HG03060 (cell line): ENCODE data around the gene DEFB114.
"Not testable (repeated sequence)": the region's sequence is repeated elsewhere in the genome, so short reads cannot be mapped to it uniquely, and the experiment has no call there.

Experiments used
- ATAC-seq: cut with Tn5 transposase; IDR thresholded peaks from one replicate; pipeline ENCODE4 v1.9.1; 2021; ENCODE audit warnings: low read depth, moderate number of reproducible peaks; ENCODE audit not compliant: unreplicated experiment

Gene DEFB114, protein sequence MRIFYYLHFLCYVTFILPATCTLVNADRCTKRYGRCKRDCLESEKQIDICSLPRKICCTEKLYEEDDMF

DNA sequence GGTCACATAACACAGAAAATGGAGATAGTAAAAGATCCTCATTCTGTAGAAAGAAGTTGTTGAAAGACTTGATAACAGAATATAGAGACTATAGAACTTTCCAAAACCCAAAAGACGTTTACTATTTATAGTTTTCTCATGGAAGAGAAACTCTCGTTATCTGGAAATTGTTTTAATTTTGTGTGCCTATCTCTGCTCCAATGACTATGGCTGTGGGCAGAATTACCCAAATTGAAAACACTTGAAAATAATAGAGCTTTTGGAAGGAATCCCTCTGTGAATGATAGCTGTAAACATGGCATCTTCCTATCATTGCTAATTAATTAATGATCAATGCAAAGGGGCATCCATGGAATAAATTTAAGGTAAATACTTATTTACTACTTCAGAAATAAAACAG lies at the start of gene DEFB114:
Gene DEFB114, minus strand, starts transcription at position 101 of the 400 bp plus-strand sequence. Its CDS starts 59 bp downstream, at position 42.
- no peak for ATAC-seq

DNA sequence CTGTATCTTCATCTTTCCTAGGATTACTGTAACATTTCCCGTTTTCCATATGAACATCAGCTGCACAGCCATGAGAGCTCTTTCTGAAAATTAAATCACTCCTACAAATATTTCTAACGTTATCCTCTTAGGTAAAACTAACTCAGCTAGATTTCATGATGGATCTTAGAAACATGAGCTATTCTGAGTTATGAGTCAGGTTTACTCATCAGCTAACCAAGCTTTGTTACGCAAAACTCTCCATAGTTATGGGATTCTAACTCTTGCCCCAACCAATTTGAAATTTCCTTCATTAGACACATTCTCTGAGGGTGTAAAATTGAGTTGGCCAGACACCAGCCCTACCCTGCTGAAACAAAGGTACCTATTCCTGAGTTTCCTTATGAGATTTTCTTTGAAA lies 43.9 kb upstream of the DEFB114 start:
- ATAC-seq = no peak

DNA sequence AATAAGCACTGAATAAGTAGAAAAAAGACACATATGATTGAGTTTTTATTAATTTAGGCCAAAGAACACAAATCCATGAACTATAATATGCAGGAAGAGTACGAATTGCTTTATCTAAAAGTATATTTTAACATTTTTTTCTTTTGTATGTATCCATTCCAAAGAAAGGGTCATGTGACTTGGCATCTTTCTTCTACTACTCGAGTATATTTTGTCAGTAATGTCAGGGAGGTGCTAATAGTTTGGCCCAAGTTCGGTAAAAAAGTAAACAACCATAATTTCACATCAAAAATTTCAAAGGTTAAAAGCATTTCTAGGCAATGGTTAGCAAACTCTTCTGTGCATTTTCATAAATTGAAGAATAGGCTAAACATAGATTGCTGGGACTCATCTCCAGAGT lies 39.2 kb upstream of the DEFB114 start:
- ATAC-seq = no peak

DNA sequence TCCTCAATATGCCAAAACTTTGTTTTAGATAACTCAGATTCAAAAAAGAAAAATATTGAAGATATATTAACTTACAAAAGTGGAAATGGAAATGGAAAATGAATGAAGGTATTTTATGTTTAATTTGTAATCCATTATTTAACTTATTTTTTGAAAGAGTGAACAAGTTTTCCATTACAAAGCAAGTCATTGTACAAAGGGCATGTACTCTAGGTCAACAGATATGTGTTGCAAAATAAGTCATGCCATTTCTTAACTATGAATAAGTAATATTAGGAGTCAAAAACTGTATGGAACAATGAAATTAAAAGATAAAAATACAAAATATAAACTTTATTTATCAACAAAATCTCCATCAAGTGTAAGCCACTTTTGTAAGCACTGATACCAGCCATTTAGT lies 31.3 kb upstream of the DEFB114 start:
- no peak for ATAC-seq

DNA sequence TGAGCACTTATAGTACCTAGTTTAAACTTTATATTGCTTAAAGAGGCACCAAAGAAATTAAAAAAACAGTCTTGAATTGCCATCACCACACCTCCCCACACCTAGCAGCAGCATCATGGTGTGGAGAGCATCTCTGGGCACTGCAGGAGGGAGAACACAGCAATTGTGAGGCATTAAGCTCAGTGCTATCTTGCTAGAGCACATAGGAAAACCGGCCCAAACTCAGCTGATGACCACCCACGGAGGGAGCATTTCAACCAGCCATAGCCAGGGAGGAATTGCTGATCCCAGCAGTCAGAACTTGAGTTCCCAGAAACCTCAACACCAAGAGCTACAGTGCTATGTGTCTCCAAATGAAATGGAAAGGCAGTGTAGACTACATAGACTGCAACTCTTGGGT lies 24.9 kb upstream of the DEFB114 start:
- ATAC-seq = no peak

DNA sequence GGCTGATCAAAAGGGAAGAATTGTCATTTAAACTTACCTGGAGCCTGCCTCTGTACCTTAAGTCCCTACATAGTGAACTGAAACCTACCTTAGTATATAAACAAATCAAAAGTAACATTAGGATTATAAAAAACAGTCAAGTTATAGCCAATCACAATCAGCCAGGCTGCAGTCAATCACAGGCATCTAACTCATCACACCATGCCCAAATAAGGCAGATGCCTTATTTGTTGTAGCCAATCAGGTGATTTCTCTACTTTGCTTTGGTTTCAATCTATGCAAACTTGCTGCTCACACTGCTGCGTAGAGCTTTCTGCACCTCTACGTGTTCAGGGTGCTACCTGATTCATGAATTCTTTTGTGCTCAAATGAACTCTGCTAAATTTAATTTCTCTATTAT lies 23.8 kb upstream of the DEFB114 start:
- ATAC-seq = no peak

DNA sequence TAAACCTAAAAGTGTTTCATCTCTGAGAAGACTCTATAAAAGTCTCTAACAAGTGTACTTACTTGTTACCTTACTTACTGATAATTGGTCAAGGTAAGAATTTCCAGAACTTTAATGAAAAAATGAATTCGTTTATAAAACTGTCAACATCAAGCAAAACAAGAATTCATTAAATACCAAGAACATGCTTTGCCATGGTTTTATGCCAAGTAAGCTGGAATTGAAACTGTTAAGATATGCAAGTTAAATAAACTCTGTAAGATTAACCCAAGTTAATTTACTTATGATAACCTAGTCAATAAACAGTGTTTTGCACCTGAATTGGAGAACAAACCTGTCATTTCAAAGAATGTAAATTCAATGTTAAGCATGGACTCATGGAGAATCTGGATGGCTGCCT lies 22.6 kb upstream of the DEFB114 start:
- ATAC-seq = no peak

DNA sequence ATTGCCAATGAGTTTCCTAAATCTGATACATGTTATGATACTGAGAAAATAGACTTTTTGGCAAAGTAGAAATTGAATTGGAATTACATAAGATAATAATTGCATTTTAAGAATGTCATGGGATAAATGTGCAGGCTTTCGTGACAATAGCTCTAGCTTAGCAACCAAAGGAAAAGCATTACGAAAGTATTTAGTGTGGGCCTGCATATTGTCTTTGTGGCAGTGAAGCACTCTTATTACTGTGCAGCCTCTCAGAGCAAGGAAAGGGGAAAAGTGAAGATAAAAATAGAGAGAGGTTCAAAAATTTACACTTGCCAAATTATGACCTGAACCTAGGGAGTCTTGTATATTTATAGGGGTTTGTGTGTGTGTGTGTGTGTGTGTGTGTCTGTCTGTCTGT lies 18.1 kb upstream of the DEFB114 start:
- no peak for ATAC-seq

DNA sequence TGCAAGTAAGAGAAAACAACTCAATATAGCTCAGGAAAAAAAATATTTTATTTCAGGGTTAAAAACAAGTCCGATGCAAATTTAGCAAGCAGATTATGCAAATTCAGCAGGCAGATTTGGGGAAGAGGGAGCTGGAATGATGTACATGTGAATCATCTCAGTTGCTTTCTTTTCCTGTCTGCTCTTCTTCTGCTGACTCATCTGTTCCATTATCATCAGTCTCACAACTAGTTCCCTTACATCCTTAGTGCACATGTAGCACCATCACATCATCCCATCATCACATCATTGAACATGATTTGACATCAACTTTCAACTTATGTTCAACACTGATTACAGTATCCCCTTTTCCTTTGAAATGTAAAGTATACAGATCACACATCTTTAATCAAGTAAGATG lies 16.9 kb upstream of the DEFB114 start:
- ATAC-seq = no peak

DNA sequence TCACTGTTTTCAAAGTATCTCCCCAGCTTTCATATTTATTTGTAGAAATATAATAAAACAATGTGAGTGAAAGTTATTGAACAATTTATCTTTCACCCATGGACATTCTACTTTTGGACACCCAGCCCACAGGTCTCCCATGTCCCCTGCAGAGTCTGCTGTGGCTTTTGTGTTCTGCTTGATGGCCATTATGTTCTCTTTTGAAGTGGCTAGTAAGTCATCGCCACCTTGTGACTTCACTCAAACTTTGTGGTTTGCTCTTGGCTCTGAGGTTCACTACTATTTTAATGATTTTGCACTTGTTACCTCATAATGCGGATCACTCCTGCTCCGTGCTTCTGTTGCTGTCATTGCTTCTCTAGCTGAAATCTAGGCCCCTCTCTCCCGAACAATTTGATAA lies 15.6 kb upstream of the DEFB114 start:
- ATAC-seq = peak; percentile 35

DNA sequence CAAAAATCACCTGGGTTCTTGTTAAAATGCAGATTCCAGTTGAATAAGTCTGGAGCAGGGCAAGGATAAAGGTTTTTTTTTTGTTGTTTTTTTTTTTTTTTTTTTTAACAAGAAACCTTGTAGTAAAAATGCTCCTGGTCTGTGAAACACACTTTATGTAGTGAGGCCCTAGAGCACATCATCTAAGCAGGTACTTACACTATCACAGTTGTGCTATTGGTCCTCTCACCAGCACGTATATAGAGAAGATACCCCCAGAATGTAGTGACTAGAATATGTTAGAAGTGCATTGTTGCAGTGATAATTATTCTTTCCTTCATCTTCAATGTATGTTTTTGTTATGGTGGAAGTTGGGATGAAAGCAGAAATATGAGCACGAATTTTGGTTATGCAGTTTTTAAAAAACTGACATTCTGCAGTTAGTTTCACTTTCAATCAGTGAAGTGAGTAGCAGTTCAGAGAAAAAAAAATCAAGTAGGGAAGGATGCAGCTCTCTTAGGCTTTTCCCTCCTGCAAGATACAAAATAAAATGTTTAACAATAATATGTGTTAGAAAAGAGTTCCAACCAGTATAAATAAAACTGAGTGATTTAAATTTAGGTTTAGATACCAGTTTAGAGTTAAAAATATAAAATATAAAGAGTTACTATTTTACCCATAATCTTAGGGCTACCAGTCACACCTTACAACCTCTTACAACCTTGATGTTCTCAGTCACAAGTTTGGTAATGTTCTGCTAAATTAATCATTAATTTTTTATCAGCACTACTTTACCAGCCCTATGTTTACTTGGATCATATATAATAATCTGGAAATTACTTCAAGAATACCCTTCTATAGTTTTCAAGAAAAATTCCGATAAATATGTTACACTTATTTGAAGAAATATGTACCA lies 14.6 kb upstream of the DEFB114 start:
- ATAC-seq = peak; percentile 36

DNA sequence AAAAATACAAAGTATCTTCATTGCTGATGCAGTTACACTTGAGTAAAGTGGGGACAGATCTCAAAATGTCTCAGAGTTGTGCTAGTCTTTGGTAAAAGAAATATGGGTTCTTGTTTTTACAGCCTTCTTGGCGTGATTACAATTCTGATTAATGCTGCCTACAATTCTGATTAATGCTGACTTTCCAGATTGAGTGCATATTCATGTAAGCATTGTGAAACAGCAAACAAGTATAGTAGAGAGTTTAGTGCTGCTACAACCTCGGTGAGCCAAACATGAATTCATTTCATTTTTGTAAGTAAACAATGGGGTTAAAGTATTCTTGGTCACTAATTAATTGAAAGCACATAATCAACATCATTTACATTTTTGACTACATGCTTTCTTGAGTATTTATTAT lies 5.6 kb upstream of the DEFB114 start, which contains the start of gene DEFB113:
Gene DEFB113, minus strand, starts transcription at position 21 of the 400 bp plus-strand sequence. Its CDS starts 0 bp downstream, at position 21.
- no peak for ATAC-seq

DNA sequence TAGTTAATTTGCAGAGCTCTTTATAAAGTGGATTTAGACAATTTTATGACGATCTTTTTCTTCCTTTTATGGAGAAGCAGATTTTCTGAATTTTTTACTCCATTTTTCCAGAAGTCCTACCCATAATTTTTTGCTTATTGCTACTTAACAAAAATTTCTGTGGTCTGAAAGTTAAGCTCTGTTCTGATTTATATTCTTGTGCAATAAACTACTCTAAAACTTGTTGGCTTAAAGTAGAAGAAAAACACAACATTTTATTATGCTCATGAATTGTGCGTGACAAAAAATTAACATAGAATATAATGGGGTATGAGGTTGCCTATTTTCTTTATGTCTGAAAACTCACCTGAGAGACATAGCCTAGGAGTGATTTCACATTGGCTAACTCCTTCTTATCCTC lies 2.9 kb upstream of the DEFB114 start:
- no peak for ATAC-seq

DNA sequence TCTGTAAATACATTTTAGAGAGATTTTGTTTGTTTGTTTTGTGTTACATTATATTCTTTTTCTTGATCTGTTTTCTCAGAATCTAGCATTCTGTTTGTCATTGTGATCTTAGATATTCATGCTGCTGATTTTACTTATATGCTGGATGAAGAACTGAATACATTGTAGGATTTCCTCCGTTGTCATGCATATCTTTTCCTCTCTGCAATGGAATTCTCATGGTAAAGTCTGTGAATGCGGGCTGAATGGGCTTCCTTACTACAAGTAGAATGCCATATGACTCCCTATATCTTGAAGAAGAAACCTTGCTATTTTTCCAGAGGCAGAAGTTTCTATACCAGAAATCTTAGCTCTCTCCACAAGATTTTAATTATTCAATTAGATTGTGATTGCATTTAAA lies 2.4 kb upstream of the DEFB114 start:
- ATAC-seq = no peak

DNA sequence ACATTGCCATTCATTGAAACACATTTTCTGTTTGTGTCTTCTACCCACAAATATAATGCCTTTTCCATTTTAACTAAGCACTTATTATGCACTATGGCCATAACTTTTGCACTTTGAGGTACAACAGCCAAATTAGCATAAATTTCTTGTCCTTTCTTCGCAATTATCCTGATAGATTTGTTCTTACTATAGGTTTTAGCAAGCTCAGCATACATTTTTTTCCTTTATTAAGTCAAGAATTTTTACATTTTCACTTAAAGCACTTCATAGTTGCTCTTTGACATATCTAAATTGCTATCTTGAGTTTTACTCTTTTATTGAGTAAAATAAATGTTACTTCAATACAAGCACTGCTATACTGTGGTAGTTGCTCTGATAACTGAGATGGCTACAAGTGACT lies 5.8 kb downstream of the DEFB114 start:
- ATAC-seq = no peak

DNA sequence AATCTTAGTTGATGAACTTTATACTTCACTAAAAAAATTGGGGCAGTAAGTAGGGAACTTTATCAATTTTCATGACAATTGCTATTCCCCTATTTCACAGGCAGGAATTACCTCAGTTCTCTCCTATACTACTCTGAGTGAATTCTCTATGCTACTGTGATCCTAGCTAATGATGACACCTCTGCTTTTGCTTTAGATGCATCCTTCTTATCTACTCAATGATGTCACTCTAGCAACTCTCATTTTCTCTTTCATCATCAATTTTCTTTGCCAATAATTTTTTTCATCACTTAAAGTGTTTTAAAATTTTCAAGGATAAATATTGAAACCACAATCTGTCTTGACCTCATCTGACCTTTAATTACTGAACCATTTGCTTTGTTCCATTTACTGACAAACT lies 8.1 kb downstream of the DEFB114 start:
- no peak for ATAC-seq

DNA sequence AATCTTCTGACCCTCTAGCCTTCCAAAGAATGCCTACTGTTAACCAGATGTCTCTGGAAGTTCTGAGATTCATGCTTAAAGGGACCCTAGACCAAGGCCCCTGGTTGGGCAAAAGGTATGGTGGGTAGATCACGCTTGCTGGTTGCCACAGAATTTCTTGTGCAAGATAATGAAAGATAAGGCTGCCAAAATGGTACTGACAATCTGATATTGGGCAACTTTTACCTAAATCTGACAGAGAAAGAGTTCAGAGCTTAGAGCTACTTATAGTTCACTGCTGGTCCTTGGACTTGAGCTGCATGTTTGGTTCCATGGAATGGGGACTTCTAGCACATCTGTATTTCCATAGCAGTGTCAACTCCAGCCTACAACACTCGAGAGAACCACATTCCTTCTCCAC lies 12.0 kb downstream of the DEFB114 start:
- ATAC-seq = no peak

DNA sequence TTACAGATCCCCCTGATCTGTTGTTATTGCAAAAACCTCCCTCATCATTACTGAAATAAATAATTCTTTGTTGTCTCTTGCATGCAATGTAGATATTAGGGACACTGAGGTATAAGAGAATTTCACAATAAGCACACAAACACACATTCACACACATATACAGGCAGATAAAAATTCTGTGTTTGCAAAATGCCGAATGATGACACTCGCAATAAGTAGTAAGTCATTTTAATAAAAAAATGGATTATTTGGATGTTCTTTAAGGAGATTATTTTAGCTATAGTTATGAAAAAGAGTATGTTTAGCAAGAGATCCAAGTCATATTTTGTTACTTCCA lies 13.6 kb downstream of the DEFB114 start:
- no peak for ATAC-seq

DNA sequence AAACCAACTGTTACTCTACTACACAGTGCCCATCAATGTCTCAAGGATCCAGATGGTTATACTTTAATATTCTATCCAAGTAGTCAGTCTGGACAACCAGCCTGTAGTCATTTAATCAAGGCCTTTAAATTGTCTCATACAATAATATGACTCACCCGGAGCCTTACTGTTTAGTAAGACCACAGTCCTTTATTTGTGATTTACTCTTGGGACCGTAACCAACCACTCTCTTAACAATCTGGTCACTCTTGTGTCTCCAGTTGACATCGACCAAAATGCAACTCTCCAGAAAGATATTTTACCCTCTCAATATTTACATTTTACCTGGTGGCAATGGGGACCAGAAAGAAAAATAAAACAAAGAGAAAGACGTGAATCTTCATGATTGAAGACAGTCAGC lies 14.9 kb downstream of the DEFB114 start:
- ATAC-seq = no peak

DNA sequence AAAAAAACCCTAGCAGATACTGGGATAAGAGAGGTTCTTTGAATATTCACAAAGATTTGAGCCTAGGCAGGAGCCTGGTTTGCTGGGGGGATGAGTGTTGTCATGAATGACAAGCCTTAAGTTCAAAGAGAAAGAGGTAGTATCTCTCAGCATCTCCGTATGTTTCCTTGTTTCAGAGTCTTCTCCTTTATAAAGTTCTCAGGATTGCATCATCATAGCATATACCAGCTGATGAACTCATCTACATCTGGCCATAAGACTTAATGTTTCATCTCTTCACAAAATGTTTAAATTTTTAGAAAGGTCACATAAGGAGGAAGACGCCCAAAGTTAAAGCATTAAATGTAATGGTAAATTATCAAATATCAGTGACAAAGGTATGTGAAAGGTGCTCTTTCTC lies 17.1 kb downstream of the DEFB114 start:
- no peak for ATAC-seq

DNA sequence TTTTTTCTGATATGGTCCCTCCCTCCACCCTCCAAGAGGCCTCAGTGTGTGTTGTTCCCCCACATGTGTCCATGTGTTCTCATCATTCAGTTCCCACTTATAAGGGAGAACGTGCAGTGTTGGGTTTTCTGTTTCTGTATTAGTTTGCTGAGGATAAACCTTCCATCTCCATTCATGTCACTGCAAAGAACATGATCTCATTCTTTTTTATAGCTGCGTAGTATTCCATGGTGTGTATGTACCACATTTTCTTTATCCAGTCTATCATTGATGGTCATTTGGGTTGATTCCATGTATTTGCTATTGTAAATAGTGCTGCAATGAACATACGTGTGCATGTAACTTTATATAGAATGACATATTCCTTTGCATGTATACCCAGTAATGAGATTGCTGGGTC lies 19.9 kb downstream of the DEFB114 start:
- not testable (repeated sequence) for ATAC-seq

DNA sequence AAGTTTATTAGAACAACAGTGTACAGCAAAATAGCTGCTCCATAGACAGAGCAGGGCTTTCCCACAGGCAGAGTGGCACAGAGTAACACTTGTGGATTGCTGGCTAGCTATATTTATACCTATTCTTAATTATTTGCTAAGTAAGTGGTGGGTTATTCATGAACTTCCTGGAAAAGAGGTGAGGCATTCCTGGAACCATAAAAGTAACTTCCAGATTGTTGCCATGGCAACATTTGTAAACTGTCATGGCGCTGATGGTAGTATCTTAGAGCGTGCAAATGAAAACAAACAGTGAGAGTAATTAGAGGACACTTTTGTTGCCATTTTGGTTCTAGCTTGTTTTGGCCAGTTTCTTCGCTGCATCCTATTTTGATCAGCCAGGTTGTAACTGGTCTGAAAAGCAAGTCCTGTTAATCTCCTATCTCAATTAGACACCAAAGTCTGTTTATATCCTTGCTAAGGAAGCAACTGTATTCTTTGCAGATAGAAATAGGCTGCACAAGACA lies 23.9 kb downstream of the DEFB114 start:
- no peak for ATAC-seq
